WTC11 (cell line): ENCODE measurements around the gene MIER2. TPM values are rescaled to one million over a fixed set of nuclear protein-coding genes. Genes with fewer than 3 reads are reported as not detected.

ENCODE experiments used
- ATAC-seq: fragments of 200-7000 bp; cut with Tn5 transposase; 2 replicates; pipeline ENCODE4 v1.10.0; 2021; ENCODE audit warnings: mild to moderate bottlenecking, moderate library complexity
- CTCF ChIA-PET: fragments of 300-600 bp; sonication (Branson Sonifier 250); formaldehyde crosslinking; loops from one replicate; lab custom pipeline; 2021; ENCODE audit warnings: antibody characterized with exemption; lab: Charles Lee
- POLR2A ChIA-PET: fragments of 350-600 bp; sonication (Branson Sonifier 250); formaldehyde crosslinking; loops from one replicate; lab custom pipeline; 2021; ENCODE audit warnings: antibody characterized with exemption; lab: Charles Lee
- DNase-seq: peaks from one replicate; pipeline ENCODE4 v3.0.0; 2021; ENCODE audit warnings: low spot score
- H3K27ac Mint-ChIP-seq: 2 replicates; pipeline ENCODE4 v1.8.0; 2021; ENCODE audit warnings: mixed read lengths
- H3K27me3 Mint-ChIP-seq: 2 replicates; pipeline ENCODE4 v1.8.0; 2021; ENCODE audit warnings: low read depth, mild to moderate bottlenecking, moderate library complexity, mixed read lengths
- H3K36me3 Mint-ChIP-seq: 2 replicates; pipeline ENCODE4 v1.8.0; 2021; ENCODE audit warnings: mixed read lengths
- H3K4me1 Mint-ChIP-seq: 2 replicates; pipeline ENCODE4 v1.8.0; 2022; ENCODE audit warnings: mixed read lengths
- H3K4me3 Mint-ChIP-seq: 2 replicates; pipeline ENCODE4 v1.8.0; 2021; ENCODE audit warnings: mild to moderate bottlenecking, moderate library complexity, mixed read lengths
- H3K9me3 Mint-ChIP-seq: 2 replicates; pipeline ENCODE4 v1.8.0; 2021; ENCODE audit warnings: mixed read lengths
- ATF1 ChIP-seq: sonication (generic); formaldehyde crosslinking; IDR thresholded peaks from 2 replicates; pipeline ENCODE4 v1.8.1; 2023; ENCODE audit warnings: mild to moderate bottlenecking, moderate library complexity, missing genetic modification reagents
- CBFB ChIP-seq: sonication (generic); formaldehyde crosslinking; IDR thresholded peaks from 2 replicates; pipeline ENCODE4 v1.8.1; 2022; ENCODE audit warnings: mild to moderate bottlenecking, low read depth, missing genetic modification reagents
- CREM ChIP-seq: sonication (generic); formaldehyde crosslinking; IDR thresholded peaks from 2 replicates; pipeline ENCODE4 v1.8.1; 2022; ENCODE audit warnings: mild to moderate bottlenecking, missing genetic modification reagents, moderate library complexity
- ESRRA ChIP-seq: sonication (generic); formaldehyde crosslinking; IDR thresholded peaks from 2 replicates; pipeline ENCODE4 v1.8.1; 2022; ENCODE audit warnings: mild to moderate bottlenecking, missing genetic modification reagents, borderline replicate concordance
- ETV6 ChIP-seq: sonication (generic); formaldehyde crosslinking; IDR thresholded peaks from 2 replicates; pipeline ENCODE4 v1.8.1; 2022; ENCODE audit warnings: mild to moderate bottlenecking, missing genetic modification reagents
- FOXJ3 ChIP-seq: sonication (generic); formaldehyde crosslinking; IDR thresholded peaks from 2 replicates; pipeline ENCODE4 v1.9.0; 2021; ENCODE audit warnings: missing genetic modification reagents, mild to moderate bottlenecking, borderline replicate concordance
- JAZF1 ChIP-seq: fragments of 250-450 bp; sonication (Bioruptor Pico); IDR thresholded peaks from 2 replicates; pipeline ENCODE4 v1.9.0; 2021; ENCODE audit warnings: moderate library complexity, mild to moderate bottlenecking, inconsistent platforms
- KAT7 ChIP-seq: sonication (generic); formaldehyde crosslinking; IDR thresholded peaks from 2 replicates; pipeline ENCODE4 v1.8.1; 2023; ENCODE audit warnings: missing genetic modification reagents, mild to moderate bottlenecking, borderline replicate concordance
- MYBL2 ChIP-seq: sonication (generic); formaldehyde crosslinking; IDR thresholded peaks from 2 replicates; pipeline ENCODE4 v1.8.1; 2023; ENCODE audit warnings: mild to moderate bottlenecking, moderate library complexity, missing genetic modification reagents
- NR2C2 ChIP-seq: sonication (generic); formaldehyde crosslinking; IDR thresholded peaks from 2 replicates; pipeline ENCODE4 v1.8.0; 2022; ENCODE audit warnings: mild to moderate bottlenecking, missing genetic modification reagents
- RORB ChIP-seq: fragments of 250-450 bp; sonication (Bioruptor Pico); IDR thresholded peaks from 2 replicates; pipeline ENCODE4 v1.9.0; 2021; ENCODE audit warnings: mild to moderate bottlenecking
- SMAD4 ChIP-seq: sonication (generic); formaldehyde crosslinking; IDR thresholded peaks from 2 replicates; pipeline ENCODE4 v1.8.0; 2022; ENCODE audit warnings: mild to moderate bottlenecking, missing genetic modification reagents
- TEAD1 ChIP-seq: sonication (generic); formaldehyde crosslinking; IDR thresholded peaks from 2 replicates; pipeline ENCODE4 v1.8.0; 2022; ENCODE audit warnings: mild to moderate bottlenecking, missing genetic modification reagents
- TEAD4 ChIP-seq: sonication (generic); formaldehyde crosslinking; IDR thresholded peaks from 2 replicates; pipeline ENCODE4 v1.8.0; 2022; ENCODE audit warnings: mild to moderate bottlenecking, missing genetic modification reagents
- ZNF121 ChIP-seq: sonication (generic); formaldehyde crosslinking; IDR thresholded peaks from 2 replicates; pipeline ENCODE4 v1.8.0; 2023; ENCODE audit warnings: missing genetic modification reagents
- ZNF317 ChIP-seq: sonication (generic); formaldehyde crosslinking; IDR thresholded peaks from 2 replicates; pipeline ENCODE4 v1.8.1; 2023; ENCODE audit warnings: low read depth, mild to moderate bottlenecking, moderate library complexity, missing genetic modification reagents, borderline replicate concordance
- ZNF396 ChIP-seq: fragments of 250-450 bp; sonication (Bioruptor Pico); IDR thresholded peaks from 2 replicates; pipeline ENCODE4 v1.8.0; 2021; ENCODE audit warnings: mild to moderate bottlenecking, moderate library complexity, borderline replicate concordance
- total RNA-seq: library from RNA; stranded (reverse); gene quantifications from 3 replicates; pipeline ENCODE4 v1.2.3, GENCODE V29; 2021
- TF ChIP-seq, protein P1 (sequence below): fragments of 250-450 bp; sonication (Bioruptor Pico); conservative IDR thresholded peaks from 2 replicates; pipeline ENCODE4 v1.9.0; 2021; ENCODE audit warnings: mild to moderate bottlenecking
- TF ChIP-seq, protein P2 (sequence below): sonication (generic); formaldehyde crosslinking; IDR thresholded peaks from 2 replicates; pipeline ENCODE4 v1.8.0; 2022; ENCODE audit warnings: mild to moderate bottlenecking, missing genetic modification reagents
- TF ChIP-seq, protein P3 (sequence below): fragments of 250-450 bp; sonication (Bioruptor Pico); IDR thresholded peaks from 2 replicates; pipeline ENCODE4 v1.8.0; 2021; ENCODE audit warnings: mild to moderate bottlenecking
- TF ChIP-seq, protein P4 (sequence below): fragments of 250-450 bp; sonication (Bioruptor Pico); IDR thresholded peaks from 2 replicates; pipeline ENCODE4 v1.9.0; 2021; ENCODE audit warnings: moderate library complexity, mild to moderate bottlenecking, inconsistent platforms, borderline replicate concordance
- TF ChIP-seq, protein P5 (sequence below): sonication (generic); formaldehyde crosslinking; IDR thresholded peaks from 2 replicates; pipeline ENCODE4 v1.8.0; 2022; ENCODE audit warnings: mild to moderate bottlenecking, missing genetic modification reagents
- TF ChIP-seq, protein P6 (sequence below): sonication (generic); formaldehyde crosslinking; IDR thresholded peaks from 2 replicates; pipeline ENCODE4 v1.8.0; 2022; ENCODE audit warnings: mild to moderate bottlenecking, missing genetic modification reagents

MIER2 gene
- total RNA-seq, 1 experiment from 2014 or later = 56.3 TPM

DNA sequence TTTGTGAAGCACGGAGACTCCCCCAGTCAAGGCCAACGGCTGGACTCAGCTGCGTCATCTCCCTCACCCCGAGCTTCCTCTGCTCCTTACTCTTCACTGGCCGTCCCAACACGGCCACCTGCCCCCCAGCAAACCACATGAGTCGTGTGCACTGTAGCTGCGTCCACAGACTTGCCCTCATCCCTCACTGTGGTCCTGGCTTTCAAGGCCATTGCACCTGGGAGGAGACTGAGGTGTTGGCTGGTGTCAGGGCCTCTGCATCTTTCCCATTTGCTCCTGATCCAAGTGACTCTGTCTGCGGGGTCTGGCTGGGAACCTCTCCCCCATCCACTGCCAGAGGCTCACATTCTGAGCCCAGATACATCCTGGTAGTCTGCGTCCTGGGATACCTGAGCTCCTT lies 64.9 kb downstream of the MIER2 start:
- ATAC-seq (no peak), DNase-seq (no peak)
- TF ChIP-seq, protein P1, sequence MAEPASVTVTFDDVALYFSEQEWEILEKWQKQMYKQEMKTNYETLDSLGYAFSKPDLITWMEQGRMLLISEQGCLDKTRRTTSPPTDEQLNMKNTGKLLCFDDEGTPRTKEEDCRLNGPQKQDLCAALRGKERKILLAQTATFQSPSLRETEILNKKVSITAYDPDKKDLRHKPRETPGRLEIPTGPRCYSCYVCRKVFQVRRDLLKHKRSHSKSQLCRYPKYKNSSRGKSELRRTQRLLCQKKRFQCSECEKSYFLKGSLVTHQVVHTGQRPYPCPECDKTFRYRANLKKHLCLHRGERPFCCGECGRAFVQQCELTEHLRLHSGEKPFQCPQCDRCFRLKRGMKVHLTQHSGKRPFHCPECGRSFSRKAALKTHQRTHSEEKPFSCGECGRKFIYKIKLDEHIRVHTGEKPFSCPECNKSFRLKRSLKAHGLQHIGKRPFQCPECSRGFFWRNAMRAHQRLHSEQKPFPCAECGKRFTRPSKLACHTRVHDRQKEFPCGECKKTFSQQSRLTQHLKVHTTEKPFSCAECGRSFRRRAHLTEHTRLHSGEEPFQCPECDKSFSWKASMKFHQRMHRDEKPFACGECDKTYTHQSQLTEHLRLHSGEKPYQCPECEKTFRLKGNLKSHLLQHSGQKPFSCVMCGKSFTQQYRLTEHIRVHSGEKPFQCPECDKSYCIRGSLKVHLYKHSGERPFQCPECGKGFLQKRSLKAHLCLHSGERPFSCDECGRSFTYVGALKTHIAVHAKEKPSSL (CRISPR knock-in tag) = no peak
- no peak for TF ChIP-seq CBFB (CRISPR knock-in tag)
- TF ChIP-seq, protein P2, sequence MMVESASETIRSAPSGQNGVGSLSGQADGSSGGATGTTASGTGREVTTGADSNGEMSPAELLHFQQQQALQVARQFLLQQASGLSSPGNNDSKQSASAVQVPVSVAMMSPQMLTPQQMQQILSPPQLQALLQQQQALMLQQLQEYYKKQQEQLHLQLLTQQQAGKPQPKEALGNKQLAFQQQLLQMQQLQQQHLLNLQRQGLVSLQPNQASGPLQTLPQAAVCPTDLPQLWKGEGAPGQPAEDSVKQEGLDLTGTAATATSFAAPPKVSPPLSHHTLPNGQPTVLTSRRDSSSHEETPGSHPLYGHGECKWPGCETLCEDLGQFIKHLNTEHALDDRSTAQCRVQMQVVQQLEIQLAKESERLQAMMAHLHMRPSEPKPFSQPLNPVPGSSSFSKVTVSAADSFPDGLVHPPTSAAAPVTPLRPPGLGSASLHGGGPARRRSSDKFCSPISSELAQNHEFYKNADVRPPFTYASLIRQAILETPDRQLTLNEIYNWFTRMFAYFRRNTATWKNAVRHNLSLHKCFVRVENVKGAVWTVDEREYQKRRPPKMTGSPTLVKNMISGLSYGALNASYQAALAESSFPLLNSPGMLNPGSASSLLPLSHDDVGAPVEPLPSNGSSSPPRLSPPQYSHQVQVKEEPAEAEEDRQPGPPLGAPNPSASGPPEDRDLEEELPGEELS (CRISPR knock-in tag) = no peak
- TF ChIP-seq JAZF1 = no peak
- TF ChIP-seq, protein P3, sequence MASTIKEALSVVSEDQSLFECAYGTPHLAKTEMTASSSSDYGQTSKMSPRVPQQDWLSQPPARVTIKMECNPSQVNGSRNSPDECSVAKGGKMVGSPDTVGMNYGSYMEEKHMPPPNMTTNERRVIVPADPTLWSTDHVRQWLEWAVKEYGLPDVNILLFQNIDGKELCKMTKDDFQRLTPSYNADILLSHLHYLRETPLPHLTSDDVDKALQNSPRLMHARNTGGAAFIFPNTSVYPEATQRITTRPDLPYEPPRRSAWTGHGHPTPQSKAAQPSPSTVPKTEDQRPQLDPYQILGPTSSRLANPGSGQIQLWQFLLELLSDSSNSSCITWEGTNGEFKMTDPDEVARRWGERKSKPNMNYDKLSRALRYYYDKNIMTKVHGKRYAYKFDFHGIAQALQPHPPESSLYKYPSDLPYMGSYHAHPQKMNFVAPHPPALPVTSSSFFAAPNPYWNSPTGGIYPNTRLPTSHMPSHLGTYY (CRISPR knock-in tag) = no peak
- no peak for TF ChIP-seq ZNF317 (CRISPR knock-in tag)
- peaks cover 36% of the 10 kb centered on the region for H3K36me3 Mint-ChIP-seq
- peak overlapping the region; percentile 88 for H3K27ac Mint-ChIP-seq
- CTCF ChIA-PET = no interaction called here
- H3K27me3 Mint-ChIP-seq = no peaks in the 10 kb centered on the region; the same call in 1 of the 2 replicates
- peaks cover 31% of the 10 kb centered on the region for H3K4me1 Mint-ChIP-seq
- POLR2A ChIA-PET = no interaction called here
- no peak overlapping the region for H3K4me3 Mint-ChIP-seq
- H3K9me3 Mint-ChIP-seq = no peaks in the 10 kb centered on the region

DNA sequence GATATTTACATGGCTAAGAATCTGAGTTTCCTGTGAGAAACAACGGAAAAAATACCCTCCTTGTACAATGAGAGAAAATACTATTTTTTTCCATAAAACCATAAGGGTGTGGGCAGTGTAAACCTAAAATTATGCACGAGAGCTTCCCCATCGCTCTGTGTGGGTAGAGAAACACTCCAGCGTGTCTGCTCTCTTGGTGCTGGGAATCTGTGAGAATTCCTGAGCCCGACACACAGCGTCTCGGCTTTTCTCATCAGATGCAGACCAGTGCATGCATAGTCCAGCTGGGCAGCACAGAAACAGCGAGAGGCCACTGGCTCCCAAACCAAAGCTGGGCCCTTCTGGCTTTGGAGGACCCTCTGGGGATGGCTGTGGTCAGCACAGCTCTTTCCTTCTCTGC lies 65.4 kb downstream of the MIER2 start:
- ChIA-PET POLR2A (no interaction called here), CTCF (no interaction called here)
- TF ChIP-seq, protein P4, sequence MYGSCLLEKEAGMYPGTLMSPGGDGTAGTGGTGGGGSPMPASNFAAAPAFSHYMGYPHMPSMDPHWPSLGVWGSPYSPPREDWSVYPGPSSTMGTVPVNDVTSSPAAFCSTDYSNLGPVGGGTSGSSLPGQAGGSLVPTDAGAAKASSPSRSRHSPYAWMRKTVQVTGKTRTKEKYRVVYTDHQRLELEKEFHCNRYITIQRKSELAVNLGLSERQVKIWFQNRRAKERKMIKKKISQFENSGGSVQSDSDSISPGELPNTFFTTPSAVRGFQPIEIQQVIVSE (CRISPR knock-in tag) = no peak
- no peak for TF ChIP-seq MYBL2 (CRISPR knock-in tag)
- no peak for TF ChIP-seq ESRRA (CRISPR knock-in tag)
- TF ChIP-seq, protein P5, sequence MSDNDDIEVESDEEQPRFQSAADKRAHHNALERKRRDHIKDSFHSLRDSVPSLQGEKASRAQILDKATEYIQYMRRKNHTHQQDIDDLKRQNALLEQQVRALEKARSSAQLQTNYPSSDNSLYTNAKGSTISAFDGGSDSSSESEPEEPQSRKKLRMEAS (CRISPR knock-in tag) = no peak
- TF ChIP-seq ZNF121 (CRISPR knock-in tag) = no peak
- TF ChIP-seq ZNF396 (CRISPR knock-in tag) = no peak
- H3K4me3 Mint-ChIP-seq = no peak overlapping the region
- no peaks in the 10 kb centered on the region; the same call in 1 of the 2 replicates for H3K27me3 Mint-ChIP-seq
- H3K27ac Mint-ChIP-seq = no peak overlapping the region; the same call in 1 of the 2 replicates
- no peak for DNase-seq
- no peaks in the 10 kb centered on the region for H3K9me3 Mint-ChIP-seq
- peaks cover 33% of the 10 kb centered on the region for H3K36me3 Mint-ChIP-seq
- H3K4me1 Mint-ChIP-seq = peaks cover 31% of the 10 kb centered on the region
- no peak for ATAC-seq

DNA sequence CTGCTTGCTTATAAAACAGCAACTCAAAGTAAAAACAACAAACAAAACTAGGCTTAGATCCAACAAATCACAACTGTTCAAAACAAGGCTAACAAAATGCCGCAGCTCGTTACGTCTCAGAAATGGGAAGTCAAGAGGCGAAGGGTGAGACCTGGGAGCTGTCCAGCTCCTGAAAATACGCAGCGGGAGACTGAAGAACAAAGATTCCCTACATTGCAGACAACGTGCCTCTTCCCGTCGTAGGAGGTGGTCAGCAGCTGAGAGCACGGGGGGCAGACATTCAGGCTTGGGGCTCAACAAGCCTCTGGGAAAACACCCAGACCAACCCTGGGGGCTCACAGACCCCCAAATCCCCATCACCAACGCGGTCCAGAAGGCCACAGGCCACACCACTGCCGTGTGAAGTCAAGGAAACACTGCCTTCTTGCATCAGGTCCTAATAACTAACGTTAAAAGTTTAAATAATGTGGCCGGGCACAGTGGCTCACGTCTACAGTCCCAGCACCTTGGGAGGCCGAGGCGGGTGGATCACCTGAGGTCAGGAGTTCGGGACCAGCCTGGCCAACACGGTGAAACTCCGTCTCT lies 66.9 kb downstream of the MIER2 start:
- H3K27ac Mint-ChIP-seq = 0 out of 2 replicates have a peak overlapping the region, but pooled peaks have one; percentile 31
- ChIA-PET POLR2A (no interaction called here), CTCF (interaction anchor here (1.4 to 2.5 kb wide), 3 partner anchors 10 to 229 kb away, joined by 8 to 10 read pairs (median 10); no protein-coding TSS in a partner anchor)
- H3K9me3 Mint-ChIP-seq = no peaks in the 10 kb centered on the region
- DNase-seq (peak; percentile 61), ATAC-seq (peak; percentile 75)
- H3K27me3 Mint-ChIP-seq = no peaks in the 10 kb centered on the region; the same call in 1 of the 2 replicates
- peaks cover 22% of the 10 kb centered on the region for H3K36me3 Mint-ChIP-seq
- H3K4me3 Mint-ChIP-seq = no peak overlapping the region
- H3K4me1 Mint-ChIP-seq = peaks cover 21% of the 10 kb centered on the region
- no peak for TF ChIP-seq RORB (CRISPR knock-in tag)
- TF ChIP-seq ETV6 = peak; percentile 86
- TF ChIP-seq, protein P5 (CRISPR knock-in tag) = peak; percentile 34; the same call in 1 of the 2 replicates
- no peak for TF ChIP-seq CREM
- TF ChIP-seq ATF1 (CRISPR knock-in tag) = no peak
- TF ChIP-seq, protein P6, sequence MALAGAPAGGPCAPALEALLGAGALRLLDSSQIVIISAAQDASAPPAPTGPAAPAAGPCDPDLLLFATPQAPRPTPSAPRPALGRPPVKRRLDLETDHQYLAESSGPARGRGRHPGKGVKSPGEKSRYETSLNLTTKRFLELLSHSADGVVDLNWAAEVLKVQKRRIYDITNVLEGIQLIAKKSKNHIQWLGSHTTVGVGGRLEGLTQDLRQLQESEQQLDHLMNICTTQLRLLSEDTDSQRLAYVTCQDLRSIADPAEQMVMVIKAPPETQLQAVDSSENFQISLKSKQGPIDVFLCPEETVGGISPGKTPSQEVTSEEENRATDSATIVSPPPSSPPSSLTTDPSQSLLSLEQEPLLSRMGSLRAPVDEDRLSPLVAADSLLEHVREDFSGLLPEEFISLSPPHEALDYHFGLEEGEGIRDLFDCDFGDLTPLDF (CRISPR knock-in tag) = no peak
- TF ChIP-seq, protein P4 (CRISPR knock-in tag) = no peak
- peak; percentile 64; the same call in 1 of the 2 replicates for TF ChIP-seq TEAD1 (CRISPR knock-in tag)
- 0 out of 2 replicates have a peak, but pooled peaks have one; percentile 21 for TF ChIP-seq TEAD4
- no peak for TF ChIP-seq NR2C2
- TF ChIP-seq SMAD4 (CRISPR knock-in tag) = 0 out of 2 replicates have a peak, but pooled peaks have one; percentile 62
- TF ChIP-seq FOXJ3 (CRISPR knock-in tag) = no peak
- TF ChIP-seq KAT7 = no peak
